ENCODE results near the gene EIF1. TPM values are rescaled to one million over a fixed set of nuclear protein-coding genes. Genes with fewer than 3 reads are reported as not detected.
"Not testable (repeated sequence)": the region's sequence is repeated elsewhere in the genome, so short reads cannot be mapped to it uniquely, and the experiment has no call there.

The EIF1 gene
- total RNA-seq (1,000 to 10,000 TPM; 2,426 to 2,697 TPM), total RNA-seq (689 to 1,628 reads per million in 2 donors)

- no peaks in the 10 kb centered on the region for H3K9me3 ChIP-seq (ENCODE audit: control insufficient read depth, low read length, poor library complexity, severe bottlenecking)
- ATAC-seq = peak; percentile 79
- Mint-ChIP-seq H3K27me3 (peaks cover 4% of the 10 kb centered on the region), H3K4me1 (peaks cover 33% of the 10 kb centered on the region), H3K4me3 (peak within 1 kb of the TSS; percentile 95), H3K27ac (peak within 1 kb of the TSS; percentile 100), H3K36me3 (ENCODE audit: low read depth) (peaks cover 10% of the 10 kb centered on the region)
- peak; percentile 96 to 99 (median 99) for DNase-seq
These were observed at the start of gene EIF1 for GRCh38 chr17:41688641-41689496. Gene EIF1 (plus strand): TSS chr17:41688885. CDS start chr17:41689039, 154 bp downstream.

GRCh38 chr17:41638941-41639340, 49.7 kb upstream of the EIF1 start:
- H3K4me1 Mint-ChIP-seq = no peaks in the 10 kb centered on the region
- no peak overlapping the region for H3K4me3 Mint-ChIP-seq
- H3K9me3 ChIP-seq (ENCODE audit: control insufficient read depth, low read length, poor library complexity, severe bottlenecking) = no peaks in the 10 kb centered on the region
- no peaks in the 10 kb centered on the region for H3K36me3 Mint-ChIP-seq (ENCODE audit: low read depth)
- no peak overlapping the region for H3K27ac Mint-ChIP-seq
- no peak for DNase-seq
- no peak for ATAC-seq
- peaks cover 8% of the 10 kb centered on the region for H3K27me3 Mint-ChIP-seq

GRCh38 chr17:41639492-41640473, 48.9 kb upstream of the EIF1 start:
- no peak for DNase-seq
- H3K9me3 ChIP-seq (ENCODE audit: control insufficient read depth, low read length, poor library complexity, severe bottlenecking) = no peaks in the 10 kb centered on the region
- H3K36me3 Mint-ChIP-seq (ENCODE audit: low read depth) = no peaks in the 10 kb centered on the region
- H3K27ac Mint-ChIP-seq = no peak overlapping the region
- no peak overlapping the region for H3K4me3 Mint-ChIP-seq
- peaks cover 8% of the 10 kb centered on the region for H3K27me3 Mint-ChIP-seq
- ATAC-seq = no peak
- H3K4me1 Mint-ChIP-seq = no peaks in the 10 kb centered on the region

GRCh38 chr17:41640596-41640995, 48.1 kb upstream of the EIF1 start:
- H3K9me3 ChIP-seq (ENCODE audit: control insufficient read depth, low read length, poor library complexity, severe bottlenecking); ATAC-seq; H3K27me3 Mint-ChIP-seq; H3K4me3 Mint-ChIP-seq; H3K36me3 Mint-ChIP-seq (ENCODE audit: low read depth); DNase-seq; H3K27ac Mint-ChIP-seq; H3K4me1 Mint-ChIP-seq: not testable (repeated sequence)

- no peaks in the 10 kb centered on the region for H3K9me3 ChIP-seq (ENCODE audit: control insufficient read depth, low read length, poor library complexity, severe bottlenecking)
- Mint-ChIP-seq H3K27me3 (no peaks in the 10 kb centered on the region), H3K4me1 (no peaks in the 10 kb centered on the region), H3K36me3 (ENCODE audit: low read depth) (no peaks in the 10 kb centered on the region), H3K4me3 (no peak overlapping the region), H3K27ac (no peak overlapping the region)
- ATAC-seq = no peak
- DNase-seq = no peak
These were observed 46.2 kb upstream of the EIF1 start for GRCh38 chr17:41642252-41643156.

- ATAC-seq = no peak
- Mint-ChIP-seq H3K4me1 (peaks cover 13% of the 10 kb centered on the region), H3K36me3 (ENCODE audit: low read depth) (peaks cover 2% of the 10 kb centered on the region), H3K27me3 (no peaks in the 10 kb centered on the region), H3K4me3 (peak overlapping the region; percentile 95), H3K27ac (peak overlapping the region; percentile 71)
- H3K9me3 ChIP-seq (ENCODE audit: control insufficient read depth, low read length, poor library complexity, severe bottlenecking) = no peaks in the 10 kb centered on the region
- no peak for DNase-seq
These were observed 41.5 kb upstream of the EIF1 start for GRCh38 chr17:41647038-41647813.

- Mint-ChIP-seq H3K27ac (peak overlapping the region; percentile 71), H3K4me1 (peaks cover 13% of the 10 kb centered on the region), H3K4me3 (peak overlapping the region; percentile 95), H3K36me3 (ENCODE audit: low read depth) (peaks cover 2% of the 10 kb centered on the region), H3K27me3 (no peaks in the 10 kb centered on the region)
- DNase-seq = peak; percentile 78 to 91 (median 85)
- peak; percentile 79 for ATAC-seq
- H3K9me3 ChIP-seq (ENCODE audit: control insufficient read depth, low read length, poor library complexity, severe bottlenecking) = no peaks in the 10 kb centered on the region
These were observed 40.7 kb upstream of the EIF1 start for GRCh38 chr17:41647940-41648410.

- peak overlapping the region; percentile 71 for H3K27ac Mint-ChIP-seq
- H3K36me3 Mint-ChIP-seq (ENCODE audit: low read depth) = peaks cover 2% of the 10 kb centered on the region
- no peaks in the 10 kb centered on the region for H3K27me3 Mint-ChIP-seq
- H3K4me3 Mint-ChIP-seq = peak overlapping the region; percentile 95
- H3K9me3 ChIP-seq (ENCODE audit: control insufficient read depth, low read length, poor library complexity, severe bottlenecking) = no peaks in the 10 kb centered on the region
- DNase-seq (peak; percentile 74 to 87 (median 85)), ATAC-seq (peak; percentile 91)
- peaks cover 13% of the 10 kb centered on the region for H3K4me1 Mint-ChIP-seq
These were observed 40.1 kb upstream of the EIF1 start for GRCh38 chr17:41648411-41649195.

- H3K9me3 ChIP-seq (ENCODE audit: control insufficient read depth, low read length, poor library complexity, severe bottlenecking) = no peaks in the 10 kb centered on the region
- ATAC-seq = no peak
- Mint-ChIP-seq H3K27me3 (no peaks in the 10 kb centered on the region), H3K36me3 (ENCODE audit: low read depth) (peaks cover 2% of the 10 kb centered on the region), H3K4me1 (peaks cover 13% of the 10 kb centered on the region), H3K27ac (no peak overlapping the region), H3K4me3 (no peak overlapping the region)
- DNase-seq = no peak
These were observed 38.7 kb upstream of the EIF1 start for GRCh38 chr17:41649923-41650519.

GRCh38 chr17:41650794-41651624, 37.7 kb upstream of the EIF1 start:
- ATAC-seq (no peak), DNase-seq (no peak)
- Mint-ChIP-seq H3K36me3 (ENCODE audit: low read depth) (peaks cover 2% of the 10 kb centered on the region), H3K27ac (no peak overlapping the region), H3K27me3 (no peaks in the 10 kb centered on the region), H3K4me3 (no peak overlapping the region), H3K4me1 (peaks cover 13% of the 10 kb centered on the region)
- no peaks in the 10 kb centered on the region for H3K9me3 ChIP-seq (ENCODE audit: control insufficient read depth, low read length, poor library complexity, severe bottlenecking)
